ENCODE data around the gene CEACAM7. TPM values are rescaled to one million over a fixed set of nuclear protein-coding genes. Genes with fewer than 3 reads are reported as not detected.

Gene CEACAM7
- total RNA-seq, 4 donors from 2014 or later, result 0.49 to 1.8 (median 0.51) TPM; not detected in 1

DNA sequence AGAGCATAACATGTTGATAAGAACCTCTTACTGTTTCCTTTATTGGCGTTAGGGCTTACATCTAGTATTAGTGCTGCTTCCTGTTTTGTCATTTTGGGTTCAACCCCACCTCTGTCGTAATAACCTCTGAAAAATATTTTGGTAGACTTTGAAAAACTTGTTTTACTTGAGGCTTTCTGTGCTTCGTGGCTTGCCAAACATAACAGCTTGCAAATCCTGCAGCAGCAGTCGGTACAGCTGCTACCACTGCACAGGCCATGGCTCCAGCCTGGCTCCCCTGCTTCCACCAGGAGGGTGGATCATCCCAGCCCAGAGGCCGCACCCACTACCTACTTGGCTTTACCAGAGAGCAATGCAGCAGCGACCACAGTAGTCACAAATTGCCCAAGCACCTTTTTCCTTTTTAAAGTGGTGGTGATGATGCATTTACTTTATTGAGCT, 49.4 kb downstream of the CEACAM7 start:
- no peak overlapping the region for H3K4me3 ChIP-seq
- H3K4me1 ChIP-seq, result no peaks in the 10 kb centered on the region
- intact Hi-C loops (cut with DNase I; ENCODE audit: low total_unique reads), result no loop called here
- no peak overlapping the region for H3K27ac ChIP-seq
- DNase-seq, result no peak
- no peaks in the 10 kb centered on the region for H3K9me3 ChIP-seq
- no peaks in the 10 kb centered on the region for H3K27me3 ChIP-seq
- H3K36me3 ChIP-seq, result no peaks in the 10 kb centered on the region
- TF ChIP-seq, protein P1, sequence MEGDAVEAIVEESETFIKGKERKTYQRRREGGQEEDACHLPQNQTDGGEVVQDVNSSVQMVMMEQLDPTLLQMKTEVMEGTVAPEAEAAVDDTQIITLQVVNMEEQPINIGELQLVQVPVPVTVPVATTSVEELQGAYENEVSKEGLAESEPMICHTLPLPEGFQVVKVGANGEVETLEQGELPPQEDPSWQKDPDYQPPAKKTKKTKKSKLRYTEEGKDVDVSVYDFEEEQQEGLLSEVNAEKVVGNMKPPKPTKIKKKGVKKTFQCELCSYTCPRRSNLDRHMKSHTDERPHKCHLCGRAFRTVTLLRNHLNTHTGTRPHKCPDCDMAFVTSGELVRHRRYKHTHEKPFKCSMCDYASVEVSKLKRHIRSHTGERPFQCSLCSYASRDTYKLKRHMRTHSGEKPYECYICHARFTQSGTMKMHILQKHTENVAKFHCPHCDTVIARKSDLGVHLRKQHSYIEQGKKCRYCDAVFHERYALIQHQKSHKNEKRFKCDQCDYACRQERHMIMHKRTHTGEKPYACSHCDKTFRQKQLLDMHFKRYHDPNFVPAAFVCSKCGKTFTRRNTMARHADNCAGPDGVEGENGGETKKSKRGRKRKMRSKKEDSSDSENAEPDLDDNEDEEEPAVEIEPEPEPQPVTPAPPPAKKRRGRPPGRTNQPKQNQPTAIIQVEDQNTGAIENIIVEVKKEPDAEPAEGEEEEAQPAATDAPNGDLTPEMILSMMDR (IDR thresholded peaks at IDR 0.05), result no peak
- TF ChIP-seq POLR2A (IDR thresholded peaks at IDR 0.05), result no peak

DNA sequence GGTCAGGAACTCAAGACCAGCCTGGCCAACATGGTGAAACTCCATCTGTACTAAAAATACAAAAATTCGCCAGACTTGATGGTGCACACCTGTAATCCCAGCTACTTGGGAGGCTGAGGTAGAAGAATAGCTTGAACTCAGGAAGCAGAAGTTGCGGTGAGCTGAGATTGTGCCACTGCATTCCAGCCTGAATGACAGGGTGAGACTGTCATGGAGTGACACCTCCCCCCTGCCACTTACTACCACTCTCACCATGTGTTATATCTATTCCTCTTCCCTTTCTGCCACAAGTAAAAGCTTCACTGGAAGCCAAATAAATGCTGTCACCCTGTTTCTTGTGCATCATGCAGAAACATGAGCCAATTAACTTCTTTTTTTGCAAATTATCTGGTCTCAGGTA, 50.6 kb downstream of the CEACAM7 start:
- Histone ChIP-seq H3K27ac (no peak overlapping the region), H3K4me3 (no peak overlapping the region), H3K36me3 (no peaks in the 10 kb centered on the region), H3K27me3 (no peaks in the 10 kb centered on the region), H3K4me1 (no peaks in the 10 kb centered on the region), H3K9me3 (no peaks in the 10 kb centered on the region)
- intact Hi-C loops (cut with DNase I; ENCODE audit: low total_unique reads), result no loop called here
- DNase-seq, result no peak
- no peak for TF ChIP-seq POLR2A (IDR thresholded peaks at IDR 0.05)
- TF ChIP-seq, protein P1 (IDR thresholded peaks at IDR 0.05), result no peak

DNA sequence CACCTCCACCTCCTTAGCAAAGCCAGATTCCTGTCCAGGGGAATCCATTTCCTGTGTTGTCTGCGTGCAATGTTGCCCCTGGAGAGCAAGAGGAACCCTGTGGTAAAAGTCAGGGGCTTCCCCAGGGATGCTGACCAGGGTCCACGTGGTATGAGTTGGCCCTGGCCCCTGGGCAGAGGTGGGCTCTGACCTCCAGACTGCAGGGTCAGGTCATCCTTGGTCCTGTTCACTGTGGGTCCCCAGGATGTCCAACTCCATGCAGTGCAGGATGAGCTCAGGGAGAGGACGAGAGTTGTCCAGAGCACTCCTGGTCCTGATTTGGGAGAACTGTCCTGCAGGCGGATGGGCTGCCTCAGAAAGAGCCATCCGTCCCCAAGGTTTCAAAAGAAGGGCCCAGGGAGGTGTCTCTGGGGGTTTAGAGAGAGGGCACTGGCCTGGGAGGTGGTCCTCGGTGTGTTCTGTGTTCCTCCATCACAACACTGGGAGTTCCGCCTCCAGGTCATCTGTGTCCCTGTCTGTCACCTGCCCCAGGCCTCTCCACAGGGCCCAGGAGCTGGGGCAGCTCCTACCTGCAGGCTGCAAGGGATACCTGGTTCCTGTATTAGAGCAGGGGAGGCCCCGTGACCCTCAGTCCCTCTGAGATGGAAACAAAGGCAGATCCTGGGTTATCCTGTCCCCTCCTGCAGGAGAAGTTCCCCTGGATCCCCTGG, 59.9 kb downstream of the CEACAM7 start:
- intact Hi-C loops (cut with DNase I; ENCODE audit: low total_unique reads), result no loop called here
- Histone ChIP-seq H3K9me3 (no peaks in the 10 kb centered on the region), H3K27ac (no peak overlapping the region), H3K27me3 (no peaks in the 10 kb centered on the region), H3K36me3 (no peaks in the 10 kb centered on the region), H3K4me3 (no peak overlapping the region), H3K4me1 (no peaks in the 10 kb centered on the region)
- TF ChIP-seq, protein P1 (IDR thresholded peaks at IDR 0.05), result no peak
- no peak for TF ChIP-seq POLR2A (IDR thresholded peaks at IDR 0.05)
- DNase-seq, result no peak

DNA sequence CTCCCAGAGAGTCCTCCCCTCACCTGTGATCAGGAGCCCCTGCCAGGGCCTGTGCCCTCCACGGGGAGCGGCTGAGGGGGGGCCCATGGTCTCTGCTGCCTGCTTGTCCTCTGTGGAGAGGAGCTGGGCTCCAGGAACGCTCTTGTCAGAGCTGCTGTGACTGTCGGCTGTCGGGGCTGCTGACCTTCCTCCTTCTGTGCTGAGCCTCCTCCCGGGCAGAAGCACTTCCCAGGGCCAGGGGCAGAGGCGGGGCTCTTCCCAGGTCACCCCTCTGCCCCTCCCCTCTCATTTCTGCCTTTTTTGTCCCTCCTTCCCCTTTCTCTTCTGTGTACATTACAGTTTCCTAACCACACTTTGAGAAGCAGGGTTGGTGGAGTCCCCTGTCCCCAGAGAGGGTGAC, 61.2 kb downstream of the CEACAM7 start, which contains the start of gene CEACAM4:
TSS of gene CEACAM4 (minus strand) at position 198 of the 400 bp plus-strand sequence. CDS start at position 87, 111 bp downstream.
- no peaks in the 10 kb centered on the region for H3K27me3 ChIP-seq
- intact Hi-C loops (cut with DNase I; ENCODE audit: low total_unique reads), result no loop called here
- H3K27ac ChIP-seq, result no peak within 1 kb of the TSS
- TF ChIP-seq, protein P1 (IDR thresholded peaks at IDR 0.05), result no peak
- TF ChIP-seq POLR2A (IDR thresholded peaks at IDR 0.05), result no peak
- H3K9me3 ChIP-seq, result no peaks in the 10 kb centered on the region
- H3K4me3 ChIP-seq, result no peak within 1 kb of the TSS
- no peak for DNase-seq
- H3K4me1 ChIP-seq, result no peaks in the 10 kb centered on the region
- H3K36me3 ChIP-seq, result no peaks in the 10 kb centered on the region

DNA sequence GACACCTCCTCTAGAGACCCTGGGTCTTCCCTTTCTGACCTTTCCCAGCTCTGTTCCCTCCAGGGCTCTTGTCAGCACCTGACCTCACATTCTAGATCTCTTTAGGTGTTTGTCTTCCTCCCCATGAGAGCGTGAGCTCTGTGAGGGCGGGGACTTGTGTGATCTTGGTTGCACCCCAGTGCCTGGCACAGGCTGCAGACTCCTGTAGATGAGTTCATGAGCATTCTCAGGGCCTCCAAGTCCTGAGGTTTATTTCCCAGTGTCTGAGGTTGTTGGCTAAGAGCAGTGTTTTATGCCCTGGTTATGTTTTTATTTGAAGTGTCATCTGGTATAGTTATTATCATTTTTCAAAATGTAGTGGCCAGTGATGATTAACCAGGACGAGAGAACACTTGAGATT, 61.8 kb downstream of the CEACAM7 start:
- no peak for DNase-seq
- Histone ChIP-seq H3K36me3 (no peaks in the 10 kb centered on the region), H3K4me3 (no peak overlapping the region), H3K4me1 (no peaks in the 10 kb centered on the region), H3K9me3 (no peaks in the 10 kb centered on the region), H3K27ac (no peak overlapping the region), H3K27me3 (no peaks in the 10 kb centered on the region)
- TF ChIP-seq POLR2A (IDR thresholded peaks at IDR 0.05), result no peak
- TF ChIP-seq, protein P1 (IDR thresholded peaks at IDR 0.05), result no peak
- intact Hi-C loops (cut with DNase I; ENCODE audit: low total_unique reads), result no loop called here
